GM12873 (cell line): ENCODE results near the gene PRRC2C.

Source experiments
- CTCF ChIP-seq: IDR thresholded peaks from 2 replicates; pipeline ENCODE4 v1.5.1; 2012; ENCODE audit warnings: low read depth, mild to moderate bottlenecking, moderate library complexity, low read length, control low read depth; ENCODE audit not compliant: insufficient read depth; ENCODE audit errors: missing control alignments

Gene PRRC2C

GRCh38 chr1:171501305-171502024 is 16.1 kb downstream of the PRRC2C start:
- TF ChIP-seq CTCF: no peak

- no peak for TF ChIP-seq CTCF
Measured at GRCh38 chr1:171506525-171507304, 21.4 kb downstream of the PRRC2C start.

- TF ChIP-seq CTCF: no peak
Measured at GRCh38 chr1:171507435-171507834, 22.1 kb downstream of the PRRC2C start.

- TF ChIP-seq CTCF: no peak
Measured at GRCh38 chr1:171509191-171509590, 23.9 kb downstream of the PRRC2C start.

GRCh38 chr1:171513743-171514142 is 28.4 kb downstream of the PRRC2C start:
- TF ChIP-seq CTCF: no peak

GRCh38 chr1:171515299-171515698 is 30.0 kb downstream of the PRRC2C start:
- no peak for TF ChIP-seq CTCF

- no peak for TF ChIP-seq CTCF
Measured at GRCh38 chr1:171515741-171516140, 30.4 kb downstream of the PRRC2C start.
